Hepatocyte (in vitro differentiated cells): ENCODE data around the gene CDH4.

Experiments
- EZH2 ChIP-seq: fragments of 200-600 bp; sonication (generic); IDR thresholded peaks from 2 replicates; pipeline ENCODE4 v1.6.1; 2016; ENCODE audit warnings: antibody characterized with exemption, mild to moderate bottlenecking, borderline replicate concordance
- TF ChIP-seq, protein P1 (sequence below): fragments of 200-600 bp; sonication (generic); IDR thresholded peaks from 2 replicates; pipeline ENCODE4 v1.5.1; 2016; ENCODE audit warnings: antibody characterized with exemption, mild to moderate bottlenecking; ENCODE audit not compliant: poor library complexity

DNA sequence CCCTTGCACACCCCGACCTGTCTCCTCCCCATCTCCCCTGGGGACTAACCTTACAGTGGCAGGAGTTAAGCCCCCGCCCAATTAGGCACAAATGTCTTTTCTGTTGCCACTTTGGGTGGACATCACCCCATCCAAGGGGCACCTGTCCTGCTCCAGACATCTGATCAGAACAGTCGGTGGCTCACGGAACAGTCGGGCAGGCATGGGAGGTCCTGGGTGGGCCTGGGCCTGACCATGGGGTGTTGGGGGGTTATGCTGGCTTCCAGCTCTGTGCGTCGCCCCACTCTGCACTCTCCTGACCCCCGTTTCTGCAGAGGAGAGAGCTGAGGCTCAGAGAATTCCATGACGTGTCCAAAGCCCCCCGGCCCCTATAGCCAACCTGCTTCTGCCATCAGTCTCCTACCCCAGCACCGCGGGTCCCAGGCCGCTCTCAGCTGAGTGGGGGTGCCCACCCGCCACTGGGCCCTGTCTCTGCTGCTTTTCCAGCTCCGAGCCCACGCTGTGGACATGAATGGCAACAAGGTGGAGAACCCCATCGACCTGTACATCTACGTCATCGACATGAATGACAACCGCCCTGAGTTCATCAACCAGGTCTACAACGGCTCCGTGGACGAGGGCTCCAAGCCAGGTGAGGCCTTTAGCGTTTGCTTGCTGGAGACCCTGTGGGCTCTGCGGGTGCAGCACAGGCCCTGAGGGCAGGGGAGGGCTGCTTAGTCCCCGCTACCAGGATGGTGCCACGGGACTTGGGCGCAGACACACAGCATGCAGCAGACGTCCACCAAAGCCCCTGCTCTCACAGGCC is 600.4 kb downstream of the CDH4 start:
- TF ChIP-seq, protein P1, sequence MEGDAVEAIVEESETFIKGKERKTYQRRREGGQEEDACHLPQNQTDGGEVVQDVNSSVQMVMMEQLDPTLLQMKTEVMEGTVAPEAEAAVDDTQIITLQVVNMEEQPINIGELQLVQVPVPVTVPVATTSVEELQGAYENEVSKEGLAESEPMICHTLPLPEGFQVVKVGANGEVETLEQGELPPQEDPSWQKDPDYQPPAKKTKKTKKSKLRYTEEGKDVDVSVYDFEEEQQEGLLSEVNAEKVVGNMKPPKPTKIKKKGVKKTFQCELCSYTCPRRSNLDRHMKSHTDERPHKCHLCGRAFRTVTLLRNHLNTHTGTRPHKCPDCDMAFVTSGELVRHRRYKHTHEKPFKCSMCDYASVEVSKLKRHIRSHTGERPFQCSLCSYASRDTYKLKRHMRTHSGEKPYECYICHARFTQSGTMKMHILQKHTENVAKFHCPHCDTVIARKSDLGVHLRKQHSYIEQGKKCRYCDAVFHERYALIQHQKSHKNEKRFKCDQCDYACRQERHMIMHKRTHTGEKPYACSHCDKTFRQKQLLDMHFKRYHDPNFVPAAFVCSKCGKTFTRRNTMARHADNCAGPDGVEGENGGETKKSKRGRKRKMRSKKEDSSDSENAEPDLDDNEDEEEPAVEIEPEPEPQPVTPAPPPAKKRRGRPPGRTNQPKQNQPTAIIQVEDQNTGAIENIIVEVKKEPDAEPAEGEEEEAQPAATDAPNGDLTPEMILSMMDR: no peak
- TF ChIP-seq EZH2: no peak
